T-helper 1 cell treated with Interleukin-12 subunit alpha and Interleukin-12 subunit beta and Interleukin-4 antibody, amounts not matched to agents 30 ng/mL and 1 ng/mL, for 36 hours (primary cell): ENCODE data around the gene PTPN18. TPM values are rescaled to one million over a fixed set of nuclear protein-coding genes. Genes with fewer than 3 reads are reported as not detected.

ENCODE experiments used
- intact Hi-C: fragments of 100-400 bp; cut with micrococcal nuclease; formaldehyde crosslinking; loops from one replicate; pipeline ENCODE4 v1.15.1; 2024
- total RNA-seq: library from RNA; stranded (reverse); gene quantifications from 2 replicates; pipeline ENCODE4 v1.2.3, GENCODE V29; 2022

PTPN18 gene
- total RNA-seq, 1 donor from 2014 or later, result 87.0 TPM

DNA sequence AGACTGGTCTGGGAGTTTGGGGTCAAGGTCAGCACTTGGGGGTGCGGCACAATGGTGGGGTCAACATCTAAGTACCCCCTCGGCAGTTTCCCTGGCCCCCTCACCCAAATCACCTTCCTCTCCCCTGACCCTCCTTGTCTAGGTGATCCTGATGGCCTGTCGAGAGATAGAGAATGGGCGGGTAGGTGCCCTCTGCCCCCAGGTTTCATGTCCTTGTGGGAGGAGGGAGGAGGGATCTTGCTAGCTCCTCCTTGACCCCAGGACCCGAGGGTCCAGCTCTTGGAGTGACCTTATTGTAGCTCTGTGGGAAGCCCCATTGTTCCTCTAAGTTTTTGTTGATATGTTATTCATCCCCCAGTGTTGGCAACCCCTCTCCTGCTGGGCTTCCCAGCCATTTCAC lies 3.6 kb downstream of the PTPN18 start:
- intact Hi-C loops, result loop anchor here (5.0 kb wide), 1 partner anchor 177 kb away; the partner anchor contains the start of genes MZT2B and SMPD4

DNA sequence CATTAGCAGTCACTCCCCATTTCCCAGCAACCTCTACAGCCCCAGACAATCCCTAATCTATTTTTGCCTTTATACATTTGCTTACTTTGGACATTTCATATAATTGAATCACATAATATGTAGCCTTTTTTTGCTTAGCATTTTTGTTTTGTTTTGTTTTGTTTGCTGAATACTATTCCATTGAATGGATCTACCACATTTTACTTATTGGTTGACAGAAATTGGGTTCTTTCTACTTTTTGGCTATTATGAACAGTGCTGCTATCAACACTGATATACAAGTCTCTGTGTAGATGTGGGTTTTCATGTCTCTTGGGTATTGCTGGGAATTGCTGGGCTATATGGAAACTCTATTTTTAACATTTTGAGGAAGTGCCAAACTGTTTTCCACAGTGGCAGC lies 7.6 kb downstream of the PTPN18 start:
- intact Hi-C loops, result no loop called here

GRCh38 chr2:130365075-130365474 lies 9.2 kb downstream of the PTPN18 start:
- intact Hi-C loops, result no loop called here

DNA sequence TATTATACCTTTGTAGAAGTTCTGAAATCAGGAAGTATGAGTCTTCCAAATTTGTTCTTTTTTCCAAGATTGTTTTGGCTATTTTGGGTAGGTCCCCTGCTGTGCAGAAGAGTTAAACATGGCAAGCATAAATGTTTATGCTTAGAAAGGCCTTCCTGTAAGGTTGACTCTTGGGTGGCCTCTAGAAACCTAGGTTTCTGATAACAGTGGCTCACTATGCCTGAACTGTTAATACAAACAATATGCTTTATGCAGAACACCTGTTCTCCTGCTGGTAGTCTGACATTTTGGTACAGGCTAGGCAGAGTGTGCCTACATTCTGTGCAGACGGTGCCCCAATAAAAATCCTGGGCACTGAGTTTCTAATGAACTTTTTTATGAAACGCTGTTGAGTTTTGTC lies 10.1 kb downstream of the PTPN18 start:
- intact Hi-C loops, result no loop called here

DNA sequence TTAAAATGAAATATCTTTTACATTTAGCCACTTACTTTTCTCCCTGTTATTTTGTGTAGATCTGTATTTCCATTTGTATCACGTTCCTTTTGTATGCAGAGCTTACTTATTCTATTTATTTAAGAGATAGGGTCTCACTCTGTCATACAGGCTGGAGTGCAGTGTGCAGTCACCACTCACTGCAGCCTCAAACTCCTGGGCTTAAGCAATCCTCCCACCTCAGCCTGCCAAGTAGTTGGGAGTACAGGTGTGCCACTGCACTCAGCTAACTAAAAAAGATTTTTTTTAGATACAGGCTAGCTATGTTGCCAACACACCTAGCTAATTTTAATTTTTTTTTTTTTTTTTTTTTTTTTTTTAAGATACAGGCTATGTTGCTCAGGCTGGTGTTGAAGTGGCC lies 10.9 kb downstream of the PTPN18 start:
- intact Hi-C loops, result no loop called here

GRCh38 chr2:130368786-130369185 lies 12.9 kb downstream of the PTPN18 start:
- intact Hi-C loops, result no loop called here

DNA sequence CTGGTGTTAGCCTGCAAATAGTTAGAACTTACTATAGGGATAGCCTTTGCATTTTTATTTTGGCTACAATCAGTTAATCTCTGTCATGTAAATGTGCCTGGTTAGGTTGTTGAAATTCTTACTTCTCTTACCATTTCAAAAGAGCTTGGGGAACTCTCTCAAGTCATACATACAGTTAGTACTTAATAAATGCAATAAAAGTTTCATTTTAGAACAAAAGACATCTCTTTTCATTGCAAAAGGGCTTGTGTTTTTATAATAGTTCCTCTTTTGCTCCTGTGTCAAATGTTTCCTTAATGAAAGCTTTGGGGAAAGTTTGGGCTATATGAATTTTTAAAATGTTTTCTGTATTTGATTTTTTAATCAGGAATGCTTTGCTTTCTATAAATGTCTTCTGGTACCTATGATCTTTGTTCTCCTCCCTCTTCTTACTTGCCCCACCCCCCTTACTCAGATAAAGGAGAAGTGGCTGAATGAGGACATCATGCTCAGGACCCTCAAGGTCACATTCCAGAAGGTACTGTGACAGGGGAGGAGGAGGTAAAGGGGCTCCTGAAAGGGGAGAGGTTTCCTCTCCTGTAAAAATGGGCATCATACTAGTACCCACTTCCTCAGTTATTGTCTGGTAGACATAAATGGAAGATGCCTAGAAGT lies 13.6 kb downstream of the PTPN18 start:
- intact Hi-C loops, result no loop called here

DNA sequence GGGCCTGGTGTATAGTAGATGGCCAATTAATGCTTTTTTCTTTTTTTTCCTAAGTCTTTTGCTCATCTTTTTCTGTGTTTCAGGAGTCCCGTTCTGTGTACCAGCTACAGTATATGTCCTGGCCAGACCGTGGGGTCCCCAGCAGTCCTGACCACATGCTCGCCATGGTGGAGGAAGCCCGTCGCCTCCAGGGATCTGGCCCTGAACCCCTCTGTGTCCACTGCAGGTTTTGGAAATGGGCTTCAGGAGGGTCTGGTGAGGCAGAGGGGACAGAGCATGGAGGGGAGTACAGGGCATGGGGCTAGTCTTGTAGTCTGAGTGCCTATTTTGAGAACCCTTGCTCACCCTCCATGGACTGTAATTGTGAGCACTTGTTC lies 14.1 kb downstream of the PTPN18 start:
- intact Hi-C loops, result loop anchor here (10.0 kb wide), 2 partner anchors 455 to 735 kb away; partner anchors contain the start of gene PLEKHB2

DNA sequence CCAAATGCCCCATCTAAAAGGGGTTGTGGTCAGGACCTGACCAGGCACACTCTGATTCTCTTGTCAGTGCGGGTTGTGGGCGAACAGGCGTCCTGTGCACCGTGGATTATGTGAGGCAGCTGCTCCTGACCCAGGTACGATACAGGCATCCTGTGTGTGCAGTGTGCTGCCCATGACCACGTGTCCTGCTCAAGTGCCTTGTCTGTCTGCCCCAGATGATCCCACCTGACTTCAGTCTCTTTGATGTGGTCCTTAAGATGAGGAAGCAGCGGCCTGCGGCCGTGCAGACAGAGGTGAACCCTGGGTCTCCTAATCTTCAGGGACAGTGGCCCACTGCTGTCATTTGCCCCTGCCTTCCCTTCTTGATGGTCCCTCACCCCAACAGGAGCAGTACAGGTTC lies 14.6 kb downstream of the PTPN18 start:
- intact Hi-C loops, result loop anchor here (10.0 kb wide), 2 partner anchors 454 to 734 kb away; partner anchors contain the start of gene PLEKHB2

GRCh38 chr2:130371723-130372054 lies 15.8 kb downstream of the PTPN18 start:
- intact Hi-C loops, result loop anchor here (1.0 to 10.0 kb wide), 6 partner anchors 16 to 733 kb away; partner anchors contain the start of genes IMP4, PLEKHB2 and SMPD4

DNA sequence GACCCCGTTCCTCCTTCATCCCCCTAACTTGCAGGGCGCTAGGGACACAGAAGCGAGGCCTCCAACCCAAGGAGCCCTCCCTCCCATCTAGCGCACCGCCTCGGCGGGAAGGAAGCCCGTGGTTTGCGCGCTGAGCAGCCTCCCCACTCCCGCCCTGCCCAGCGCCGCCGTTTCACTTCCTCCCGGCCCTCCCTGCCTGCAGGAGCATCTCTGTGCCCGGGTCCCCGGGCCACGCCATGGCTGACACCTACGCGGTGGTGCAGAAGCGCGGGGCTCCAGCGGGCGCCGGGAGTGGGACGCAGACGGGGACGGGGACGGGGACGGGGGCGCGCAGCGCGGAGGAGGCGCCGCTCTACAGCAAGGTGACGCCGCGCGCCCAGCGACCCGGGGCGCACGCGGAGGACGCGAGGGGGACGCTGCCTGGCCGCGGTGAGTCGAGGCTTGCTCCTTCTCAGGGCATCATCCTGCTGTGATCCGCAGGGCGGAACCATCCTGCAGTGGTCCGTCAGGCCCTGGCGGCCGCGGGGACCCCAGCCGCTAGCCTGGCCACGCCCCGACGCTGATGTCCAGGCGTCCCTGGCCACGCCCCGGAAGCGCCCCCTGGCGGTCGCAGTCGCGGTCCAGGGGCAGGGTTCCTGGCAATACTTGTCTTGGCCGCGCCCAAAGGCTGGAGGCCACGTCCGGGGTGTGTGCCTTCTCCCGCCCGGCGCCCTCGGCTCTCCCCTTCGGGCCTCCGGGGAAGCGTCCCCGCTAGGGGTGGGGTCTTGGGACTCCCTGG lies 16.4 kb downstream of the PTPN18 start:
- intact Hi-C loops, result loop anchor here (1.0 to 10.0 kb wide), 6 partner anchors 17 to 733 kb away; partner anchors contain the start of genes IMP4, PLEKHB2 and SMPD4

DNA sequence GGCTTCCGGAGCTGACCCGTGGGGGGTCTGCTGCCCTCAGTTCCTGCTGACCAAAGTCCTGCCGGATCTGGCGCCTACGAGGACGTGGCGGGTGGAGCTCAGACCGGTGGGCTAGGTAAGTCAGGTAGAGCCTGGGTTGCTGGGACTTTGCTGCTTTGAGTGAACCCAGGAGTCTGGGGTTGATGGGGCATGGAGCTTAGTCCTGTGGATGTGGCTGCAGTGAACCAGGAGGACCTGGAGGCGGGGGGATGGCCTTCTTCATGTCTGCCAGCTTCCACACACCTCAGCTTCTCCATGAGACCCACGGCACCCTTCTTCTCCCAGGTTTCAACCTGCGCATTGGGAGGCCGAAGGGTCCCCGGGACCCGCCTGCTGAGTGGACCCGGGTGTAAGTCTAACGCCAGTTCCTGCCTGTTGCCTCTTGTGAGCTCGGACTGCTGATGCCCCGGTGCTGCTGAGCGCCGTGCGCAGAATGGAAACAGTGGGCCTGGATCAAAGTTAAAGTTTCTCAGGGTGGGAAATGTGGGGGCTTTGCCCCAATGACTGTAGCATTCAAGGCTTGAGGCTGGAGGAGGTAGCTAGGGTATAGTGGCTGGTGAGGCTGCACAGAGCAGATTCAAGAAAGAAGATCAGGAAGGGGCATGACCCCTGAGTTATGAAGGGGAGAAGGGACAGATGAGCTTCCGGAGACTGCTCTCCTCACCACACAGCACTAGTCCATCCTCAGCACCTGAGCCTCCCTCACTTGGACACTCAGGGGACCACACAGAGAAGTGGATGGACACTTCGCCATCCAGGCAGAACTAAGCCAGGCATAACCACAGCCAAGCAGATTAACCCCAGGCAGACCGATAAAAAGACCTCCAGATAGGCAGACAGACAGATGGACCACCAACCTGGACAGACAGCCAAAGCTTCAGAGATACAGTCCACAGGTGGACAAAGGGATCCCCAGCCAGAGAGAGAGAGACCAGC lies 17.3 kb downstream of the PTPN18 start:
- intact Hi-C loops, result loop anchor here (1.0 to 10.0 kb wide), 6 partner anchors 18 to 732 kb away; partner anchors contain the start of genes IMP4, PLEKHB2 and SMPD4

DNA sequence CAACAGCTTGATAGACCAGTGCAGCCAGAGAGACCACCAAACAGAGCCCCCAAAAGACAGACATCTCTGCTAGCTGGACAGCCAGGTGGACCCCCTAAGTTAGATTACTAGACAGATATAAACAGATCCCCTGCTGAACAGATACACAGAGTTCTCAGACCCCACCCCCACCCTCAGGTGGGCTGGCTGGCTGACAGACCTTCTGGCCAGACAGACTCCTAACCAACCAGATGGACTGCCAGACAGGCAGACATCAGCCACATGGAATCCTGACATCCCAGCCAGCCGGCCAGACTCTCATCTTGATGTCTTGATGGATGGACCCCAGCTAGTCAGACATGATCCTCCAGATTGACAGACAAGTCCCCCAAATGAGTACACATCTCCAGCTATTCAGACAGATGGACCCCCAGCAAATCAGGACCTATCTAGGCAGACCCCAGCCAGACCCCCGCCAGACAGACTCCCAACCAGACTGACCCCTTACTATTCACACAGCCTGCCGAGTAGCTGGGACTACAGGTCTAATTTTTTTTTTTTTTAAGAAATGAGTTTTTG lies 18.0 kb downstream of the PTPN18 start:
- intact Hi-C loops, result loop anchor here (10.0 kb wide), 2 partner anchors 451 to 731 kb away; partner anchors contain the start of gene PLEKHB2

DNA sequence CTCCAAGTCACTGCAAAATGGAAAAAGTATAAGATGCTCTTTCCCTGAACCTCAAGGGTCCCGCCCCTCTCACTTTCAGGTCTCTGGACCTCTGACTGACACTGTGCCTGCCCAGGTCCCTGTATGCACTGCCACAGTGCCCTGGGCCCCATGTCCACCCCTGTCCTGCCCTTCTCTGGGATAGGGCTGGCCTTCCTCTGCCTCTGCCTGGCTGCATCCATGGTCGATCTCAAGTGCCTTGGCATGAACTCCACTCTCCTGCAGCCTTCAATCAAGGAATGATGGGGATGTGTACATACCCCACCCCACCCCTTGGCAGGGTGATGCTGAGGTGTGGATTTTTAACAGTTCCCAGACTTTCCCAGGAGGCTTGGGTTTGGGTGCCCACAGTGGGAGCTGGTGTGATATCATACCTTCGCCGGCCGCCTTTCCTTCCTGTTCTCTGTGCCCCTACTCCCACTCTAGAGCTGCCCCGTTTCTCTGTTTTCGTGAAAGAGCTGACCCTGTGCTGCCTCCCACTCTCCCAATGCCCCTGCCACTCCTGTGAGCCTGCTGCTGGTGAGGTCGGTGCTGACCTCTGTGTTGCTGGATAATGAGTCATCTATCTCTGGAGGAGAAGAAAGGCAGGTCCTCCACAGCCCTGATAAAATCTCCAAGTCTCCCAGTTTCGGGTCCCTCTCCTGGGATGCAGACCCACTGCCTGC lies 18.9 kb downstream of the PTPN18 start:
- intact Hi-C loops, result loop anchor here (10.0 kb wide), 2 partner anchors 450 to 730 kb away; partner anchors contain the start of gene PLEKHB2

GRCh38 chr2:130375291-130376266 lies 19.7 kb downstream of the PTPN18 start:
- intact Hi-C loops, result loop anchor here (10.0 kb wide), 2 partner anchors 449 to 729 kb away; partner anchors contain the start of gene PLEKHB2

GRCh38 chr2:130376433-130377293 lies 20.8 kb downstream of the PTPN18 start:
- intact Hi-C loops, result loop anchor here (10.0 kb wide), 2 partner anchors 448 to 728 kb away; partner anchors contain the start of gene PLEKHB2

- intact Hi-C loops, result loop anchor here (10.0 kb wide), 2 partner anchors 447 to 727 kb away; partner anchors contain the start of gene PLEKHB2
These were observed 21.6 kb downstream of the PTPN18 start for GRCh38 chr2:130377491-130377890.
